NB4 (cell line): ENCODE measurements around the gene ZNF653.
A peak's percentile ranks its signal among the peaks of the same experiment; 100 is the strongest.

Experiments used
- DNase-seq: peaks from one replicate; pipeline ENCODE4 v3.0.0; 2010; ENCODE audit warnings: low read depth
- H3K4me3 ChIP-seq: one replicate; pipeline ENCODE4 v1.5.1; 2011; ENCODE audit warnings: mild to moderate bottlenecking, low read depth, low read length, moderate library complexity
- MYC ChIP-seq: IDR thresholded peaks from 2 replicates; pipeline ENCODE4 v1.6.1; 2011; ENCODE audit warnings: low read depth, low read length
- POLR2A ChIP-seq: IDR thresholded peaks from 2 replicates; pipeline ENCODE4 v1.6.1; 2011; ENCODE audit warnings: mild to moderate bottlenecking; ENCODE audit not compliant: insufficient read length; ENCODE audit errors: extremely low read depth
- TF ChIP-seq, protein P1 (sequence below): IDR thresholded peaks from 2 replicates; pipeline ENCODE4 v1.6.1; 2011; ENCODE audit warnings: low read depth, low read length
- TF ChIP-seq, protein P2 (sequence below): IDR thresholded peaks from one replicate; pipeline ENCODE4 v1.5.1; 2012; ENCODE audit warnings: low read depth, low read length

The ZNF653 gene

DNA sequence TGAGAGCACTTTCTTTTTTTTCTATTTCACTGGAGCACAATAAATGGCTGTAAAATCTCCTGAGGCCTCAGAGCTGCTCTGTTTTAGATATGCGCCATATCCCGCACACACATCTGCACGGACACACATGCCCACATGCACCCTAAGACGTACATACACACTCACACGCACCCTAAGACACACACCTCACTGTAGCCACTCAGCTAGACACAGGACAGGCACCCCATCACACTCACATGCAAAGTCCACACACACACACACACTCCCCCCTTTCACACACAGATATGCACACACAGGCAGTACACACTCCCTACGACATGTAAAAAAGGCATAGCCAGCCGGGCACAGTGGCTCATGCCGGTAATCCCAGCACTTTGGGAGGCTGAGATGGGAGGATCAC, 44.6 kb upstream of the ZNF653 start:
- TF ChIP-seq POLR2A (no peak), MYC (no peak)
- TF ChIP-seq, protein P1, sequence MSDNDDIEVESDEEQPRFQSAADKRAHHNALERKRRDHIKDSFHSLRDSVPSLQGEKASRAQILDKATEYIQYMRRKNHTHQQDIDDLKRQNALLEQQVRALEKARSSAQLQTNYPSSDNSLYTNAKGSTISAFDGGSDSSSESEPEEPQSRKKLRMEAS = no peak
- TF ChIP-seq, protein P2, sequence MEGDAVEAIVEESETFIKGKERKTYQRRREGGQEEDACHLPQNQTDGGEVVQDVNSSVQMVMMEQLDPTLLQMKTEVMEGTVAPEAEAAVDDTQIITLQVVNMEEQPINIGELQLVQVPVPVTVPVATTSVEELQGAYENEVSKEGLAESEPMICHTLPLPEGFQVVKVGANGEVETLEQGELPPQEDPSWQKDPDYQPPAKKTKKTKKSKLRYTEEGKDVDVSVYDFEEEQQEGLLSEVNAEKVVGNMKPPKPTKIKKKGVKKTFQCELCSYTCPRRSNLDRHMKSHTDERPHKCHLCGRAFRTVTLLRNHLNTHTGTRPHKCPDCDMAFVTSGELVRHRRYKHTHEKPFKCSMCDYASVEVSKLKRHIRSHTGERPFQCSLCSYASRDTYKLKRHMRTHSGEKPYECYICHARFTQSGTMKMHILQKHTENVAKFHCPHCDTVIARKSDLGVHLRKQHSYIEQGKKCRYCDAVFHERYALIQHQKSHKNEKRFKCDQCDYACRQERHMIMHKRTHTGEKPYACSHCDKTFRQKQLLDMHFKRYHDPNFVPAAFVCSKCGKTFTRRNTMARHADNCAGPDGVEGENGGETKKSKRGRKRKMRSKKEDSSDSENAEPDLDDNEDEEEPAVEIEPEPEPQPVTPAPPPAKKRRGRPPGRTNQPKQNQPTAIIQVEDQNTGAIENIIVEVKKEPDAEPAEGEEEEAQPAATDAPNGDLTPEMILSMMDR = no peak
- no peak for DNase-seq
- no peak overlapping the region for H3K4me3 ChIP-seq

DNA sequence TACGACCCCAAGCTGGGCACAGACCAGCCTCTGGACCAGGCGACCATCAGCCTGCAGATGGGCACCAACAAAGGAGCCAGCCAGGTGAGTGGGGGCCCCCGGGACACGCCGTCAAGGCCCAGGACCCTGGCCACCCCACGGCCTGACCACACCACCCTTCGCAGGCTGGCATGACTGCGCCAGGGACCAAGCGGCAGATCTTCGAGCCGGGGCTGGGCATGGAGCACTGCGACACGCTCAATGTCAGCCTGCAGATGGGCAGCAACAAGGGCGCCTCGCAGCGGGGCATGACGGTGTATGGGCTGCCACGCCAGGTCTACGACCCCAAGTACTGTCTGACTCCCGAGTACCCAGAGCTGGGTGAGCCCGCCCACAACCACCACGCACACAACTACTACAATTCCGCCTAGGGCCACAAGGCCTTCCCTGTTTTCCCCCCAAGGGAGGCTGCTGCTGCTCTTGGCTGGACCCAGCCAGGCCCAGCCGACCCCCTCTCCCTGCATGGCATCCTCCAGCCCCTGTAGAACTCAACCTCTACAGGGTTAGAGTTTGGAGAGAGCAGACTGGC, 43.8 kb upstream of the ZNF653 start:
- TF ChIP-seq POLR2A (no peak), MYC (no peak)
- TF ChIP-seq, protein P1 = no peak
- TF ChIP-seq, protein P2 = no peak
- DNase-seq = no peak

DNA sequence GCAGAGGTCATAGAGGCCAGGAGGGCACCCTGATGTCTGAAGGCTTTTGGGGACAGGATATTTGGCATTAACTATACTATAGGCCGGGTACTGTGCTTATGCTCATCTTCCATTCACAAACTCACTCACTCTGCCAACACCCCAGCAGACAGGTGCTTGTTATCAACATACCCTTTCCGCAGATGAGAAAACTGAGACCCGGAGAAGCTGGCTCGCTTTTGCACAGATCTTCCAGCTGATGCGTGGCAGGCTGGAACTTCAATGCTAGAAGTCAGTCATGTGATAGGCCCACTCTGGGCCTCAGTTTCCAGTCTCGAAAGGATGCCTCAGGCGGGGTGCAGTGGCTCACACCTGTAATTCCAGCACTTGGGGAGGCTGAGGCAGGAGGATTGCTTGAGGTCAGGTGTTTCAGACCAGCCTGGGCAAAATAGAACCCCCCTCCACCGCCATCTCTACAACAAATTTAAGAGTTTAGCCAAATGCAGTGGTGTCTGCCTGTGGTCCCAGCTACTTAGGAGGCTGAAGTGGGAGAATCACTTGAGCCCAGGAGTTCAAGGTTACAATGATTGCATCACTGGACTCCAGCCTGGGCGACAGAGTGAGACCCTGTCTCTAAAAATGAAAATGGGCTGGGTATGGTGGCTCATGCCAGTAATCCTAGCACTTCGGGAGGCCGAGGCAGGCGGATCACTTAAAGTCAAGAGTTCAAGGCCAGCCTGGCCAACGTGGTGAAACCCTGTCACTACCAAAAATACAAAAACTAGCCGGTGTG, 42.5 kb upstream of the ZNF653 start:
- DNase-seq = no peak
- no peak overlapping the region for H3K4me3 ChIP-seq
- TF ChIP-seq POLR2A = no peak
- TF ChIP-seq, protein P2 = no peak
- no peak for TF ChIP-seq MYC
- TF ChIP-seq, protein P1 = no peak

More for the DNA sequence above, 43.8 kb upstream of the ZNF653 start:
- H3K4me3 ChIP-seq = no peak overlapping the region

DNA sequence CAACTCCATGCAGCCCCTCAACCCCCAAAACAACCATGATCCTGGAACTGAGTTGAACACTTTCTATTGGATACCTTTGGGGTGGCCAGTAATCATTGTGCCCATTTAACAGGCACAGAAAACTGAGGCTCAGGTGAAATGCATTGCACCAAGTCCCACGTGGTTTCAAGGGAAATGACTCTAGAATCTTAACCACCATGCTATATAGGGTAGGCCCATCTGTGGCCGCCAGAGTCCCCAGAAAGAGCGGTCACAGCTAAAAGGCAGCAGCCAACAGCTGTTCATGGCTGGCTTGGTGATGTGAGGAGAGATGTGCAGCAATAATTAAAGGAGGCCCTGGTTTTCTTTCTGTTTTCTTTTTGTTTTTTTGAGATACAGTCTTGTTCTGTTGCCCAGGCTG, 35.6 kb upstream of the ZNF653 start:
- no peak for DNase-seq
- TF ChIP-seq, protein P1 = 0 out of 2 replicates have a peak, but pooled peaks have one; percentile 29
- TF ChIP-seq, protein P2 = no peak
- no peak overlapping the region for H3K4me3 ChIP-seq

DNA sequence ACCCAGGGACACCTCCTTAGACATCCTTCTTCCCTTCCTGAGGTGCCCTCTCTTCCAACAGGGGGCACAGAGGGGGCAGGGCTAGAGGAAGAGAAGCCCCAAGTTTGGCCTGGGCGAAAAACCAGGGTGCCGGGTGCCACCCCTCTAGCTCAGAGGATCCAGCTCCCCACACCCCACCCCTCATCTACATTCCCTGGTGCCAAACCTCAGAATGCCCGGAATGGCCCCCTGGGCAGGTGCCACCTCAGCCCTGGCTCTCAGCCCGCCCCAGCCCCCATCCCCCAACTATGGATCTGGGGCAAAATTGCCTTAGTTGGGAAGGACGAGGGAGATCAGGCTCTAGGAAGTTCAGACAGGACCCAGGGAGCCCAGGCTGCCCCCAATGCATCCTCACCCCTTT, 35.0 kb upstream of the ZNF653 start:
- DNase-seq = no peak
- no peak overlapping the region for H3K4me3 ChIP-seq

More for the DNA sequence above, 35.0 kb upstream of the ZNF653 start:
- TF ChIP-seq, protein P1 = no peak
- TF ChIP-seq POLR2A = no peak
- TF ChIP-seq, protein P2 = no peak
- TF ChIP-seq MYC = no peak
